Esophagus muscularis mucosa (tissue), 3 donors: ENCODE data around the gene PCDH1.

Source experiments
- CTCF ChIP-seq, 3 experiments: fragments of 200-600 bp in 2 of 3; fragments of 450-650 bp in 1 of 3; sonication (generic) in 2 of 3; IDR thresholded peaks; one replicate each; pipeline ENCODE4 v1.5.1; 2017 to 2019; ENCODE audit warnings: antibody characterized with exemption in 3 of 3, mild to moderate bottlenecking in 2 of 3, moderate library complexity in 1 of 3
- POLR2AphosphoS5 ChIP-seq, 2 donors: sonication (generic); formaldehyde crosslinking; IDR thresholded peaks; one replicate each; pipeline ENCODE4 v1.6.1; 2017; ENCODE audit warnings: antibody characterized with exemption in 2 of 2

GRCh38 chr5:141870871-141871270, 7.3 kb downstream of the PCDH1 start:
- TF ChIP-seq CTCF (IDR thresholded peaks at IDR 0.05) = no peak
- TF ChIP-seq POLR2AphosphoS5 (IDR thresholded peaks at IDR 0.05) = no peak
